LNCaP clone FGC (cell line): Measurements from ENCODE around the gene GRIN2D.

Source experiments
- DNase-seq: peaks from one replicate; pipeline ENCODE4 v3.0.0-alpha.2; 2011; ENCODE audit warnings: low read depth
- H3K4me3 ChIP-seq: 2 replicates; pipeline ENCODE4 v1.5.1; 2011; ENCODE audit warnings: mild to moderate bottlenecking, low read depth, low read length, control low read depth
- TF ChIP-seq, protein P1 (sequence below): IDR thresholded peaks from 2 replicates; pipeline ENCODE4 v1.5.1; 2012; ENCODE audit warnings: mild to moderate bottlenecking; ENCODE audit not compliant: control insufficient read depth, insufficient read depth; ENCODE audit errors: extremely low read depth

Gene GRIN2D

DNA sequence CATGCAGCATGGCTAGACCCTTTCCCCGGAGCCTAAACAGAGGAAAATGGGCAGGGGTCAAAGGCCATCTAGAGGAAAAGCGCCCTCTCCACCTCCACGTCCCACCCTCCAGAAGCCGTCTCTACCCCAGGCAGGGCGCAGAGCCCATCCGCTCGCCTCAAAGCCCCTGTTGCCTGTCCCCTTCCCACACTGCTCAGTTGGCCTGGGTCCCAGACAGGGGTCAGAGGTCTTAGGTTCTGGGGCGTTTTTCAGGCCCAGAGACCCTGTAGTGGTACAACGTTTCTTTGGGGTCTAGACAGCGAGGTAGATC, 30.0 kb upstream of the GRIN2D start:
- DNase-seq: no peak
- H3K4me3 ChIP-seq: peak overlapping the region; percentile 60
- TF ChIP-seq, protein P1, sequence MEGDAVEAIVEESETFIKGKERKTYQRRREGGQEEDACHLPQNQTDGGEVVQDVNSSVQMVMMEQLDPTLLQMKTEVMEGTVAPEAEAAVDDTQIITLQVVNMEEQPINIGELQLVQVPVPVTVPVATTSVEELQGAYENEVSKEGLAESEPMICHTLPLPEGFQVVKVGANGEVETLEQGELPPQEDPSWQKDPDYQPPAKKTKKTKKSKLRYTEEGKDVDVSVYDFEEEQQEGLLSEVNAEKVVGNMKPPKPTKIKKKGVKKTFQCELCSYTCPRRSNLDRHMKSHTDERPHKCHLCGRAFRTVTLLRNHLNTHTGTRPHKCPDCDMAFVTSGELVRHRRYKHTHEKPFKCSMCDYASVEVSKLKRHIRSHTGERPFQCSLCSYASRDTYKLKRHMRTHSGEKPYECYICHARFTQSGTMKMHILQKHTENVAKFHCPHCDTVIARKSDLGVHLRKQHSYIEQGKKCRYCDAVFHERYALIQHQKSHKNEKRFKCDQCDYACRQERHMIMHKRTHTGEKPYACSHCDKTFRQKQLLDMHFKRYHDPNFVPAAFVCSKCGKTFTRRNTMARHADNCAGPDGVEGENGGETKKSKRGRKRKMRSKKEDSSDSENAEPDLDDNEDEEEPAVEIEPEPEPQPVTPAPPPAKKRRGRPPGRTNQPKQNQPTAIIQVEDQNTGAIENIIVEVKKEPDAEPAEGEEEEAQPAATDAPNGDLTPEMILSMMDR: no peak

DNA sequence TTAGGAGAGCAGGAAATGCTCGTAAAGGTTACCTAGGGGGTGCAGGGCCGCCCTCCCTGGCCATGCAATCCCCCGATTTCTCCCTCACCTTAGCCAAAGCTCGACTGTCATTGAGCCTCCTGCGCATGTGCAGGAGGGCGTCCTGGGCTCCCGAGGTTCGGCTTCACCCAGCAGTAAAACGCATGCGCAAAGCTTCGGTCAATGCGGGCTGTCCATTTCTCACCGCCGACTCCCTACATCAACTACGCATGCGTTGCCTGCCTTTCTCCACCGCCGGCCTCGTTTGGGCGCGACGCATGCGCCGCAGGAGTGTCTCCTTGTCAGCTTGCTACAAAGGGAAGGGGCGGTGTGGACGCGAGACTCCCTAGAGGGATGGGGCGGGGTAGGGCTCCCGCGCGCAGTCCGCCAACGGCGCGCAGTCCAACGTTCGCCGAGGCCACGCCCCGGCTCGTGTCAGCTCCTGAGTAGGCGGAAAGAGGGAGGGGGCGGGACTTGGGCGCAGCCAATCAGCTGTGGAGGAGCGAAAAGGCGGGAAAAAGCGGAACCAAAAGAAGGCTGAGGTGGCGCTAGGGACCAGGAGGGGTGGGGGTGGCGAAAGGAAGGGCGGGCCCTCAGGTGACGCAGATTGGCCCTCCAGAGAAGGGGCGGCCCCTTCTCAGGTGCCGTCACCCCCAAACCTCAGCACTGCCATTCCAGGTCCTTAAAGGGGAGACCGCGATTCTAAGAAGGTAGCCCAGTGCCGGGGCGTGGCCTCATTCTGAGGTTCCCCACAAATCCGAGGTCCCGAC, 29.5 kb upstream of the GRIN2D start, which contains the start of the genes SYNGR4 and TMEM143:
TSS of gene SYNGR4 (plus strand) at position 558 of the 788 bp plus-strand sequence. CDS start 1,476 bp downstream, outside the sequence.
TSS of gene TMEM143 (minus strand) at position 131 of the 788 bp plus-strand sequence. CDS start at position 111, 20 bp downstream.
- TF ChIP-seq, protein P1: no peak
- peak within 1 kb of the TSS; percentile 60 for H3K4me3 ChIP-seq
- peak; percentile 90 for DNase-seq

DNA sequence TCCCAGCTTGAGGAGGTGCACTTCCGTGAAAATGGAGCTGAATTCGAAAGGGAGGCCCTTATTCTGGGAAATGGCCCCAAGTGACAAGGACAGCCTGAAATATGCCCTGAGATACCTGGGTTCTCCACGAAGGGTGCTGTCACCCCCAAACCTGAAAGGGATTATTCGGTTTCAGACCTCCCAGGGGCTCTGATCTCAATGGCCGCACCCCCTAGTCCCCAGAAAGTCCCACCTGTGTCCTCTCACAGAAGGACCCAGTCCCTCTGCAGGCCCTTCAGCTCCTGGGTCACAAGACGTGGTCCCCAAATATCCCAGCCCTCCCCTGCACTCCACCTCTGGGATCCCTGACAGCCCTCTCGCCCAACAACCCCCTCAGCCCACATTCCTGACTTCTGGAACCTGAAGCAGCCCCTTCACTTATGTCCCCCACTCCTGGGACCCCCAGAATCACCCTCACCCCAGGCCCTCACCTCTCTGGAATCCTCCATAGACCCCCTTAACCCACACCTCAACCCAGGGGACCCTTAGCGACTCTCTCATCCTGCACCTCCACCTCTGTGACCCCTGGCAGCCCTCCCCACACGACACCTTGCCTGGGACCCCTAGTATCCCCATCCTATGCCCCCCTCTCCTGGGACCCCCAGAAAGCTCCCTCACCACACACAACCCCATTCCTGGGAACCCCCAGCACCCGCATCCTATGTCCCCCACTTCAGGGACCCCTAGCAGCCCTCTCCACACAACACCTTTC, 28.7 kb upstream of the GRIN2D start:
- DNase-seq: no peak
- H3K4me3 ChIP-seq: no peak overlapping the region
- TF ChIP-seq, protein P1: no peak

DNA sequence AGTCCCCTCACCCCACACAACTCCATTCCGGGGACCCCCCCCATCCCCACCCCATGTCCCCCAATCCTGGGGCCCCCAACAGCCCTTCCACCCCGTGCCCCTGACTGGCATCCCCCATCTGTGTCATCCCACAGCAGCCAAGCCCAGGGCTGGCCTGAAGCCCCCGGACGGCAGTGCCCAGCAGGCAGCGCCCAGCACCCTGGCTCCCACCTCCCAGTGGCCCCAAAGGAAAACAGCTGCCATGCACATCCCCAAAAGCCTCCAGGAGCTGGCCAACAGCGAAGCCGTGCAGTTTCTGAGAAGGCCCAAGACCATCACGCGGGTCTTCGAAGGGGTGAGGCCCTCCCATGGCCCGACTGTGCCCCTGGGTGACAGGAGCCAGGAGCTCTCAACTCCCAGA, 27.9 kb upstream of the GRIN2D start:
- no peak for DNase-seq
- no peak overlapping the region for H3K4me3 ChIP-seq
- TF ChIP-seq, protein P1: no peak

DNA sequence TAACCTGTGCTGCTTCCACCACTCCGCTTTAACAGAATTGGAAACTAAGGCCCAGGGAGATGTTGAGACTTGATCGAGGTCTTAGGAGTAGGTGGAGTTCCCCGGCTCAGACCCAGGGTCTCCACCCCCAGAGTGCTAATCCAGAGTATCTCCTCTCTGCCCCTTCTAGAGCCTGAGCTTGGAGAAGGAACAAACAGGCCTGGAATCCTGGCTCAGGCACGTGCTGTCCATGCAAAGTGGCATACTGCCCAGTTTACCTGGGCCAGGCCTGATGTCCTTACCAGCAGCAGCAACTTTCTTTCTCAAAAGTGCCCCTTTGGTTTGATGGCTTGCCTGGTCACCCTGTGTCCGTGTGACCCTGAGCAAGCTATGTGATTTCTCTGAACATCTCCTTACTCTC, 25.6 kb upstream of the GRIN2D start:
- no peak for DNase-seq
- no peak overlapping the region for H3K4me3 ChIP-seq
- TF ChIP-seq, protein P1: no peak

DNA sequence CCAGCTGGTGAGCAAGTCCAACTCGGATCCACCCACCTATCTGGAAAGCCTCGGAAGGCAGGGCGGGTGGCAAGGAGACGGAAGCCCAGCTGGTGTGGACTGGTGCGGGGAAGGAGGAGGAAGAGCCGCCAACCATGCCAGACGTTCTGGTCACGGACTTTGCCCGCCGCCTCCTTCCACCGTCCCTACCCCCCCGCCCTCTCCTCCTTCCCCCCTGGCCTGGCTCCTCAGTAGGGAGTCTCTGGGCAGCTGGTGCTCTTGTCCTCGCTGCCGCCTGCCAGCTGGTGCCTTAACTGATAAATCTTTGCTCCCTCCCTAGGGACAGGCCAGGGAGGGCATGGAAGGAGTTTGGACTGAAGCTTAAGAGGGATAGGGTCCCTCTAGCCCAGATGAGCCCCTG, 24.5 kb upstream of the GRIN2D start:
- H3K4me3 ChIP-seq: no peak overlapping the region
- TF ChIP-seq, protein P1: no peak
- no peak for DNase-seq
